Measurements from ENCODE around the gene GRIN2A. TPM values are rescaled to one million over a fixed set of nuclear protein-coding genes. Genes with fewer than 3 reads are reported as not detected.

Gene GRIN2A
- total and polyA plus RNA-seq, 4 experiments from 2014 or later, result not detected

- H3K9me3 ChIP-seq (ENCODE audit: control insufficient read depth in 1 of 2, low read length in 2 of 2), result no peaks in the 10 kb centered on the region
- Mint-ChIP-seq H3K9me3 (peaks cover 0 to 7% (median 0%) of the 10 kb centered on the region in 8 donors), H3K36me3 (no peaks in the 10 kb centered on the region), H3K27me3 (peaks cover 26 to 41% of the 10 kb centered on the region in 2 donors), H3K4me3 (no peak overlapping the region), H3K27ac (no peak overlapping the region), H3K4me1 (peaks cover 2 to 8% (median 6%) of the 10 kb centered on the region in 4 donors)
- no peaks in the 10 kb centered on the region for H3K27me3 ChIP-seq (ENCODE audit: insufficient read depth, low read length)
- ChIA-PET POLR2A (ENCODE audit: partially characterized antibody) (no interaction called here), CTCF (ENCODE audit: partially characterized antibody) (no interaction called here)
- intact Hi-C loops (cut with micrococcal nuclease), result no loop called here
- H3K27ac ChIP-seq (ENCODE audit: low read depth, low read length), result no peak overlapping the region
- H3K36me3 ChIP-seq (ENCODE audit: insufficient read depth, low read length), result no peaks in the 10 kb centered on the region
- H3K4me1 ChIP-seq (ENCODE audit: insufficient read depth, low read length), result no peaks in the 10 kb centered on the region
- DNase-seq, result no peak
- no peak overlapping the region for H3K4me3 ChIP-seq (ENCODE audit: low read length in 2 of 2)
Measured at GRCh38 chr16:10180771-10181163, 1.5 kb downstream of the GRIN2A start.

- H3K9me3 ChIP-seq (ENCODE audit: control insufficient read depth in 1 of 2, low read length in 2 of 2), result no peaks in the 10 kb centered on the region
- H3K4me1 Mint-ChIP-seq, result peaks cover 2 to 8% (median 6%) of the 10 kb centered on the region in 4 donors
- H3K27me3 Mint-ChIP-seq, result peaks cover 24 to 39% of the 10 kb centered on the region in 2 donors
- ChIA-PET POLR2A (ENCODE audit: partially characterized antibody) (no interaction called here), CTCF (ENCODE audit: partially characterized antibody) (no interaction called here)
- no peak for DNase-seq
- no peak overlapping the region for H3K27ac Mint-ChIP-seq
- no peaks in the 10 kb centered on the region for H3K4me1 ChIP-seq (ENCODE audit: insufficient read depth, low read length)
- H3K36me3 Mint-ChIP-seq, result no peaks in the 10 kb centered on the region
- H3K27me3 ChIP-seq (ENCODE audit: insufficient read depth, low read length), result no peaks in the 10 kb centered on the region
- peak overlapping the region in 2 of 8 donors; percentile 25 to 53 for H3K4me3 Mint-ChIP-seq
- no peaks in the 10 kb centered on the region for H3K36me3 ChIP-seq (ENCODE audit: insufficient read depth, low read length)
- H3K27ac ChIP-seq (ENCODE audit: low read depth, low read length), result no peak overlapping the region
- intact Hi-C loops (cut with micrococcal nuclease), result no loop called here
- H3K9me3 Mint-ChIP-seq, result peaks cover 0 to 7% (median 0%) of the 10 kb centered on the region in 8 donors
- H3K4me3 ChIP-seq (ENCODE audit: low read length in 2 of 2), result no peak overlapping the region
Measured at GRCh38 chr16:10180042-10180770, 2.0 kb downstream of the GRIN2A start.

GRCh38 chr16:10178526-10178925, 3.7 kb downstream of the GRIN2A start:
- CTCF ChIA-PET (ENCODE audit: partially characterized antibody), result no interaction called here
- Mint-ChIP-seq H3K36me3 (no peaks in the 10 kb centered on the region), H3K4me1 (peaks cover 2 to 7% (median 5%) of the 10 kb centered on the region in 4 donors), H3K27me3 (peaks cover 14 to 27% of the 10 kb centered on the region in 2 donors), H3K9me3 (peaks cover 0 to 10% (median 2%) of the 10 kb centered on the region in 8 donors), H3K4me3 (no peak overlapping the region), H3K27ac (no peak overlapping the region)
- no peak for DNase-seq
- H3K27ac ChIP-seq (ENCODE audit: low read depth, low read length), result no peak overlapping the region
- H3K36me3 ChIP-seq (ENCODE audit: insufficient read depth, low read length), result no peaks in the 10 kb centered on the region
- POLR2A ChIA-PET (ENCODE audit: partially characterized antibody), result no interaction called here
- intact Hi-C loops (cut with micrococcal nuclease), result no loop called here
- no peak overlapping the region for H3K4me3 ChIP-seq (ENCODE audit: low read length in 2 of 2)
- no peaks in the 10 kb centered on the region for H3K9me3 ChIP-seq (ENCODE audit: control insufficient read depth in 1 of 2, low read length in 2 of 2)
- H3K27me3 ChIP-seq (ENCODE audit: insufficient read depth, low read length), result no peaks in the 10 kb centered on the region
- no peaks in the 10 kb centered on the region for H3K4me1 ChIP-seq (ENCODE audit: insufficient read depth, low read length)

- Mint-ChIP-seq H3K4me3 (no peak overlapping the region), H3K27ac (no peak overlapping the region), H3K27me3 (peaks cover 11 to 25% of the 10 kb centered on the region in 2 donors), H3K4me1 (peaks cover 0 to 4% (median 3%) of the 10 kb centered on the region in 4 donors), H3K9me3 (peaks cover 0 to 10% (median 2%) of the 10 kb centered on the region in 8 donors), H3K36me3 (no peaks in the 10 kb centered on the region)
- Histone ChIP-seq H3K27me3 (ENCODE audit: insufficient read depth, low read length) (no peaks in the 10 kb centered on the region), H3K4me1 (ENCODE audit: insufficient read depth, low read length) (no peaks in the 10 kb centered on the region), H3K36me3 (ENCODE audit: insufficient read depth, low read length) (no peaks in the 10 kb centered on the region), H3K4me3 (ENCODE audit: low read length in 2 of 2) (no peak overlapping the region), H3K27ac (ENCODE audit: low read depth, low read length) (no peak overlapping the region), H3K9me3 (ENCODE audit: control insufficient read depth in 1 of 2, low read length in 2 of 2) (no peaks in the 10 kb centered on the region)
- CTCF ChIA-PET (ENCODE audit: partially characterized antibody), result no interaction called here
- no peak for DNase-seq
- intact Hi-C loops (cut with micrococcal nuclease), result no loop called here
- POLR2A ChIA-PET (ENCODE audit: partially characterized antibody), result no interaction called here
Measured at GRCh38 chr16:10178080-10178479, 4.1 kb downstream of the GRIN2A start.

- H3K36me3 Mint-ChIP-seq, result no peaks in the 10 kb centered on the region
- Histone ChIP-seq H3K27me3 (ENCODE audit: insufficient read depth, low read length) (no peaks in the 10 kb centered on the region), H3K4me3 (ENCODE audit: low read length in 2 of 2) (no peak overlapping the region), H3K36me3 (ENCODE audit: insufficient read depth, low read length) (no peaks in the 10 kb centered on the region), H3K4me1 (ENCODE audit: insufficient read depth, low read length) (no peaks in the 10 kb centered on the region), H3K27ac (ENCODE audit: low read depth, low read length) (no peak overlapping the region), H3K9me3 (ENCODE audit: control insufficient read depth in 1 of 2, low read length in 2 of 2) (no peaks in the 10 kb centered on the region)
- peaks cover 2 to 7% of the 10 kb centered on the region in 2 donors for H3K27me3 Mint-ChIP-seq
- ChIA-PET CTCF (ENCODE audit: partially characterized antibody) (no interaction called here), POLR2A (ENCODE audit: partially characterized antibody) (no interaction called here)
- peaks cover 0 to 18% (median under 1%) of the 10 kb centered on the region in 8 donors for H3K9me3 Mint-ChIP-seq
- H3K27ac Mint-ChIP-seq, result no peak overlapping the region
- DNase-seq, result no peak
- intact Hi-C loops (cut with micrococcal nuclease), result no loop called here
- no peaks in the 10 kb centered on the region for H3K4me1 Mint-ChIP-seq
- no peak overlapping the region for H3K4me3 Mint-ChIP-seq
Measured at GRCh38 chr16:10172848-10173655, 9.2 kb downstream of the GRIN2A start.

GRCh38 chr16:10171221-10171620, 11.0 kb downstream of the GRIN2A start:
- no peak for DNase-seq
- ChIA-PET POLR2A (ENCODE audit: partially characterized antibody) (no interaction called here), CTCF (ENCODE audit: partially characterized antibody) (no interaction called here)
- Mint-ChIP-seq H3K4me3 (no peak overlapping the region), H3K27ac (no peak overlapping the region), H3K36me3 (no peaks in the 10 kb centered on the region), H3K27me3 (peaks cover 0 to 5% of the 10 kb centered on the region in 2 donors), H3K4me1 (no peaks in the 10 kb centered on the region), H3K9me3 (peaks cover 0 to 12% (median 0%) of the 10 kb centered on the region in 8 donors)
- Histone ChIP-seq H3K9me3 (ENCODE audit: control insufficient read depth in 1 of 2, low read length in 2 of 2) (no peaks in the 10 kb centered on the region), H3K36me3 (ENCODE audit: insufficient read depth, low read length) (no peaks in the 10 kb centered on the region), H3K4me1 (ENCODE audit: insufficient read depth, low read length) (no peaks in the 10 kb centered on the region), H3K4me3 (ENCODE audit: low read length in 2 of 2) (no peak overlapping the region), H3K27me3 (ENCODE audit: insufficient read depth, low read length) (no peaks in the 10 kb centered on the region), H3K27ac (ENCODE audit: low read depth, low read length) (no peak overlapping the region)
- intact Hi-C loops (cut with micrococcal nuclease), result no loop called here

GRCh38 chr16:10169904-10170410, 12.3 kb downstream of the GRIN2A start:
- POLR2A ChIA-PET (ENCODE audit: partially characterized antibody), result no interaction called here
- DNase-seq, result no peak
- Histone ChIP-seq H3K4me1 (ENCODE audit: insufficient read depth, low read length) (no peaks in the 10 kb centered on the region), H3K27ac (ENCODE audit: low read depth, low read length) (no peak overlapping the region), H3K36me3 (ENCODE audit: insufficient read depth, low read length) (no peaks in the 10 kb centered on the region), H3K9me3 (ENCODE audit: control insufficient read depth in 1 of 2, low read length in 2 of 2) (no peaks in the 10 kb centered on the region), H3K4me3 (ENCODE audit: low read length in 2 of 2) (no peak overlapping the region), H3K27me3 (ENCODE audit: insufficient read depth, low read length) (no peaks in the 10 kb centered on the region)
- Mint-ChIP-seq H3K27me3 (peaks cover 0 to 5% of the 10 kb centered on the region in 2 donors), H3K36me3 (no peaks in the 10 kb centered on the region), H3K4me3 (no peak overlapping the region), H3K4me1 (no peaks in the 10 kb centered on the region), H3K9me3 (peaks cover 0 to 12% (median 0%) of the 10 kb centered on the region in 8 donors), H3K27ac (no peak overlapping the region)
- CTCF ChIA-PET (ENCODE audit: partially characterized antibody), result no interaction called here
- intact Hi-C loops (cut with micrococcal nuclease), result no loop called here
